OCI-LY7 (cell line): ENCODE data around the gene KLRK1. TPM values are rescaled to one million over a fixed set of nuclear protein-coding genes. Genes with fewer than 3 reads are reported as not detected.
"Not testable (repeated sequence)": the region's sequence is repeated elsewhere in the genome, so short reads cannot be mapped to it uniquely, and the experiment has no call there.

Source experiments
- BruUV-seq: library from RNA; stranded (reverse); fragments of 400-500 nt; replicated peaks from 2 replicates; lab custom pipeline; 2021; lab: Mats Ljungman, UMichigan
- CTCF ChIA-PET: fragments of 300-600 bp; sonication (Branson Sonifier 250); formaldehyde crosslinking; loops from one replicate; lab custom pipeline; 2022; ENCODE audit warnings: antibody characterized with exemption; ENCODE audit not compliant: unreplicated experiment; lab: Charles Lee
- POLR2A ChIA-PET: fragments of 300-600 bp; sonication (Branson Sonifier 250); formaldehyde crosslinking; loops from one replicate; lab custom pipeline; 2022; ENCODE audit warnings: antibody characterized with exemption; lab: Charles Lee
- DNase-seq: peaks from one replicate; pipeline ENCODE4 v3.0.0-alpha.2; 2015; ENCODE audit warnings: low spot score
- H2AFZ ChIP-seq: fragments of 200-600 bp; sonication (generic), shearing (Covaris generic); 2 replicates; pipeline ENCODE4 v1.6.1; 2014; ENCODE audit warnings: mild to moderate bottlenecking, antibody characterized with exemption, low read length, moderate library complexity
- H3K27ac ChIP-seq: fragments of 200-600 bp; sonication (generic); 2 replicates; pipeline ENCODE4 v1.5.1; 2014; ENCODE audit warnings: mixed run types, low read depth, mild to moderate bottlenecking, moderate library complexity, low read length, inconsistent platforms; ENCODE audit not compliant: poor library complexity, severe bottlenecking
- H3K36me3 ChIP-seq: fragments of 200-600 bp; sonication (generic); 2 replicates; pipeline ENCODE4 v1.6.1; 2014; ENCODE audit warnings: mild to moderate bottlenecking, antibody characterized with exemption, low read length, moderate library complexity, mixed read lengths; ENCODE audit not compliant: insufficient read depth
- H3K4me1 ChIP-seq: fragments of 200-600 bp; sonication (generic); 2 replicates; pipeline ENCODE4 v1.5.1; 2014; ENCODE audit warnings: mild to moderate bottlenecking, low read length; ENCODE audit not compliant: insufficient read depth, poor library complexity, severe bottlenecking
- H3K4me2 ChIP-seq: fragments of 200-600 bp; sonication (generic); 2 replicates; pipeline ENCODE4 v1.6.1; 2014; ENCODE audit warnings: mild to moderate bottlenecking, low read length
- H3K4me3 ChIP-seq: fragments of 200-600 bp; sonication (generic); 2 replicates; pipeline ENCODE4 v1.5.1; 2014; ENCODE audit warnings: mild to moderate bottlenecking, low read depth, low read length; ENCODE audit not compliant: poor library complexity, severe bottlenecking
- H3K79me2 ChIP-seq: fragments of 200-600 bp; sonication (generic); 2 replicates; pipeline ENCODE4 v1.6.1; 2016; ENCODE audit warnings: low read depth, mild to moderate bottlenecking, low read length, moderate library complexity, mixed read lengths; ENCODE audit not compliant: insufficient read depth
- H3K9me2 ChIP-seq: fragments of 200-600 bp; sonication (generic); 2 replicates; pipeline ENCODE4 v1.6.1; 2016; ENCODE audit warnings: mild to moderate bottlenecking, low read length, mixed read lengths; ENCODE audit not compliant: insufficient read depth
- H3K9me3 ChIP-seq: fragments of 200-600 bp; sonication (generic); 2 replicates; pipeline ENCODE4 v1.6.1; 2014; ENCODE audit warnings: mild to moderate bottlenecking, mixed run types, low read length, mixed read lengths
- H4K20me1 ChIP-seq: fragments of 200-600 bp; sonication (generic); 2 replicates; pipeline ENCODE4 v1.6.1; 2014; ENCODE audit warnings: mild to moderate bottlenecking, antibody characterized with exemption, low read length, moderate library complexity, mixed read lengths; ENCODE audit not compliant: insufficient read depth
- EZH2phosphoT487 ChIP-seq: fragments of 200-600 bp; sonication (generic); IDR thresholded peaks from 2 replicates; pipeline ENCODE4 v1.6.1; 2018; ENCODE audit warnings: low read depth, borderline replicate concordance, mild to moderate bottlenecking, mixed run types, antibody characterized with exemption, low read length, moderate library complexity, mixed read lengths
- intact Hi-C: fragments of 100-400 bp; cut with micrococcal nuclease; formaldehyde crosslinking; loops from one replicate; pipeline ENCODE4 v1.10.0; 2022; ENCODE audit not compliant: unreplicated experiment
- total RNA-seq, 2 experiments: library from RNA; depleted of rRNA in 1 of 2; stranded (reverse); fragments of >200 nt in 1 of 2; shearing (Covaris generic) in 1 of 2; gene quantifications; 2 replicates each; pipeline ENCODE4 v1.2.3, GENCODE V29; 2014 to 2022
- TF ChIP-seq, protein P1 (sequence below): fragments of 200-600 bp; sonication (generic); conservative IDR thresholded peaks from 2 replicates; pipeline ENCODE4 v1.5.1; 2014; ENCODE audit warnings: mild to moderate bottlenecking, antibody characterized with exemption, low read length, moderate library complexity, mixed read lengths

The KLRK1 gene
- total RNA-seq, 2 experiments from 2014 or later: 26.6 to 35.7 TPM

DNA sequence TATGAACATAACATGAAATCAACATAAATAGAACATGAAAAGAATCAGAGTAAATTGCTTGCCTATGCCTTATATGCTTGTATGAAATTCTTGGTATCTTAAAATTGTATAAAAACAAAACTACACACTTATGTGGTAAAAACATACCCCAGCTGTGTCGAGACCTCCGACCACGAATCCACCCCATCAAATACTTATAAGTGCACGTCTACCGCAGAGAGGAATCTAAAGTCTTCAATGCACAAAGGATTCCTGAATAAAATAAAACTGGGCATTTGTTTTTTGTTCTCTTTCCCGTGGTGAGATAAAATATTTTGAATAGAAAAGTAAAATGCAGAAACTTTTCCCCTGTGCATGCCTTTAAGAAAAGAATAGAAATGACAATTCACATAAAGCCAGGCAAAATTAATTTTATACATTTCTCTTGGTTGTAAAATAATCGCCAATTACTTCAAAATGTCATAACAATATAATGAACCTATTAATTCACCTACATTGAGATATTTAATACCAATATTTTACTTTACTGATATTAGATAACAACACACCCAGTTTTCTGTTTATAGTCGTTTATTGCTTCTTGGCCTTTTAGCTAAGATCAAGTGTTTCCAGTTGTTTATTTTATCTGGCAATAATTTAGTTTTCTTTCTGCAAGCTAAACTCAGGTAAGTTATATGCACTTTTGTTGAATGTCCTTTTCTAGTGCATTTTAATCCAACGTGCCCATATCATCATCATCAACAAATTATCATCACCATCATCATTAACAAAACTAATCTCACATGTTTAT, 1.0 kb downstream of the KLRK1 start:
- Histone ChIP-seq H3K4me1 (peaks cover 69% of the 10 kb centered on the region), H3K9me2 (no peaks in the 10 kb centered on the region), H2AFZ (peak overlapping the region; percentile 91), H3K79me2 (peaks cover 51% of the 10 kb centered on the region; the same call in 1 of the 2 replicates), H3K4me3 (peak overlapping the region; percentile 68), H3K4me2 (peak overlapping the region; percentile 73), H3K36me3 (peaks cover 25% of the 10 kb centered on the region), H3K27ac (peak overlapping the region; percentile 97), H4K20me1 (no peaks in the 10 kb centered on the region), H3K9me3 (peaks cover 19% of the 10 kb centered on the region)
- no peak for DNase-seq
- no peak for TF ChIP-seq EZH2phosphoT487
- TSS peak; percentile 92 for BruUV-seq
- intact Hi-C loops: loop anchor here (1.0 to 2.0 kb wide), 2 partner anchors 8 to 24 kb away; no protein-coding TSS in a partner anchor
- CTCF ChIA-PET: no interaction called here
- POLR2A ChIA-PET: interaction anchor here (0.6 to 5.0 kb wide), 13 partner anchors 8 to 1390 kb away, joined by 3 to 41 read pairs (median 4); no protein-coding TSS in a partner anchor

DNA sequence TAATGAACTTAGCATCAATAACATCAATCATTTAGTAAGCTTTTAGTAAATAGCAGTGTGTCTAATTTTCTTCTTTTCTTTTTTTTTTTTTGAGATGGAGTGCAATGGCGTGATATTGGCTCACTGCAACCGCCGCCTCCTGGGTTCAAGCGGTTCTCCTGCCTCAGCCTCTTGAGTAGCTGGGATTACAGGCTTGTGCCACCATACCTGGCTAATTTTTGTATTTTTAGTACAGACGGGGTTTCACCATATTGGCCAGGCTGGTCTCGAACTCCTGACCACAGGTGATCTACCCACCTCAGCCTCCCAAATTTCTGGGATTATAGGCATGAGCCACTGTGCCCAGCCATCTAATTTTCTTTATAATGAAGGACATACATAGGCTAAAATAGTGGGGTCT, 2.3 kb downstream of the KLRK1 start:
- POLR2A ChIA-PET: interaction anchor here (0.9 to 5.0 kb wide), 9 partner anchors 9 to 649 kb away, joined by 3 to 41 read pairs (median 6); no protein-coding TSS in a partner anchor
- H3K79me2 ChIP-seq: peaks cover 57% of the 10 kb centered on the region; the same call in 1 of the 2 replicates
- H4K20me1 ChIP-seq, DNase-seq, H3K9me2 ChIP-seq, BruUV-seq, intact Hi-C loops, CTCF ChIA-PET: not testable (repeated sequence)
- peak overlapping the region; percentile 91; the same call in 1 of the 2 replicates for H2AFZ ChIP-seq
- H3K4me2 ChIP-seq: peak overlapping the region; percentile 73
- peak overlapping the region; percentile 97 for H3K27ac ChIP-seq
- peaks cover 37% of the 10 kb centered on the region for H3K36me3 ChIP-seq
- peaks cover 32% of the 10 kb centered on the region for H3K9me3 ChIP-seq
- peaks cover 56% of the 10 kb centered on the region for H3K4me1 ChIP-seq
- peak overlapping the region; percentile 68 for H3K4me3 ChIP-seq

DNA sequence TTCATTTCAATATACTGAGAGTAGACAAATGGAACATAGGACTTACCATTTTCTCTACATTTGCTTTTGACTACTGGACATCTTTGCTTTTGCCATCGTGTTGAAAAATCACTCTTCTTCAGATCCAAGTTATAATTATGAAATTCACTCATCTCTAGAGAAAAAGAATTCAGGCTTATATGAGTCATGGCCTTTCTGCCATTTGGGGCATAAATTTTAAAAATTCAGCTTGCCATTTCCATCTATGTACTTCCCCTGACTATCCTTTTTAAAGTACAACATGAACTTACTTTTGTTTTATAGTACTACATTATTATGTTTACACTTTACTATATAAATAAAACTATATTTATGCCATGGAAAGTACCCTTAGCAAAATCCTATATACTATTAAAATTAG, 3.0 kb downstream of the KLRK1 start:
- H3K79me2 ChIP-seq: peaks cover 55% of the 10 kb centered on the region; the same call in 1 of the 2 replicates
- H3K9me3 ChIP-seq: peaks cover 39% of the 10 kb centered on the region
- no peaks in the 10 kb centered on the region for H4K20me1 ChIP-seq
- POLR2A ChIA-PET: interaction anchor here (0.9 to 5.0 kb wide), 10 partner anchors 10 to 648 kb away, joined by 4 to 41 read pairs (median 6); no protein-coding TSS in a partner anchor
- peaks cover 44% of the 10 kb centered on the region for H3K36me3 ChIP-seq
- peak overlapping the region; percentile 73 for H3K4me2 ChIP-seq
- H3K27ac ChIP-seq: peak overlapping the region; percentile 97
- no TSS peak for BruUV-seq
- H3K4me3 ChIP-seq: peak overlapping the region; percentile 68
- intact Hi-C loops: no loop called here
- CTCF ChIA-PET: no interaction called here
- H2AFZ ChIP-seq: peak overlapping the region; percentile 91; the same call in 1 of the 2 replicates
- H3K9me2 ChIP-seq: no peaks in the 10 kb centered on the region
- no peak for DNase-seq
- peaks cover 50% of the 10 kb centered on the region for H3K4me1 ChIP-seq
- TF ChIP-seq, protein P1, sequence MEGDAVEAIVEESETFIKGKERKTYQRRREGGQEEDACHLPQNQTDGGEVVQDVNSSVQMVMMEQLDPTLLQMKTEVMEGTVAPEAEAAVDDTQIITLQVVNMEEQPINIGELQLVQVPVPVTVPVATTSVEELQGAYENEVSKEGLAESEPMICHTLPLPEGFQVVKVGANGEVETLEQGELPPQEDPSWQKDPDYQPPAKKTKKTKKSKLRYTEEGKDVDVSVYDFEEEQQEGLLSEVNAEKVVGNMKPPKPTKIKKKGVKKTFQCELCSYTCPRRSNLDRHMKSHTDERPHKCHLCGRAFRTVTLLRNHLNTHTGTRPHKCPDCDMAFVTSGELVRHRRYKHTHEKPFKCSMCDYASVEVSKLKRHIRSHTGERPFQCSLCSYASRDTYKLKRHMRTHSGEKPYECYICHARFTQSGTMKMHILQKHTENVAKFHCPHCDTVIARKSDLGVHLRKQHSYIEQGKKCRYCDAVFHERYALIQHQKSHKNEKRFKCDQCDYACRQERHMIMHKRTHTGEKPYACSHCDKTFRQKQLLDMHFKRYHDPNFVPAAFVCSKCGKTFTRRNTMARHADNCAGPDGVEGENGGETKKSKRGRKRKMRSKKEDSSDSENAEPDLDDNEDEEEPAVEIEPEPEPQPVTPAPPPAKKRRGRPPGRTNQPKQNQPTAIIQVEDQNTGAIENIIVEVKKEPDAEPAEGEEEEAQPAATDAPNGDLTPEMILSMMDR: no peak
- no peak for TF ChIP-seq EZH2phosphoT487
